Measurements from ENCODE around the gene CASD1. TPM values are rescaled to one million over a fixed set of nuclear protein-coding genes. Genes with fewer than 3 reads are reported as not detected.

The CASD1 gene
- total RNA-seq, 2 donors from 2014 or later, result 40.4 to 68.8 TPM

- Mint-ChIP-seq H3K4me3 (peak overlapping the region; percentile 72), H3K36me3 (ENCODE audit: low read depth) (peaks cover 2% of the 10 kb centered on the region)
Measured at GRCh38 chr7:94513565-94513860, 3.9 kb downstream of the CASD1 start.

GRCh38 chr7:94514140-94514889 is 4.7 kb downstream of the CASD1 start:
- peak overlapping the region; percentile 39 for H3K4me3 Mint-ChIP-seq
- H3K36me3 ChIP-seq (ENCODE audit: control insufficient read depth, insufficient read depth, low read length), result no peaks in the 10 kb centered on the region
- H3K4me1 Mint-ChIP-seq, result peaks cover 59% of the 10 kb centered on the region

More at GRCh38 chr7:94513565-94513860, 3.9 kb downstream of the CASD1 start:
- DNase-seq, result no peak
- no peaks in the 10 kb centered on the region for H3K27me3 Mint-ChIP-seq (ENCODE audit: insufficient read depth)
- no peaks in the 10 kb centered on the region for H3K9me3 Mint-ChIP-seq
- H3K4me3 ChIP-seq (ENCODE audit: low read length), result peak overlapping the region; percentile 95
- H3K27ac ChIP-seq (ENCODE audit: low read depth, low read length), result no peak overlapping the region
- H3K27me3 ChIP-seq (ENCODE audit: control insufficient read depth, insufficient read depth, low read length, poor library complexity, severe bottlenecking), result no peaks in the 10 kb centered on the region
- peaks cover 9% of the 10 kb centered on the region for H3K4me1 ChIP-seq (ENCODE audit: control insufficient read depth, insufficient read depth, low read length)
- peaks cover 56% of the 10 kb centered on the region for H3K4me1 Mint-ChIP-seq
- H3K9me3 ChIP-seq (ENCODE audit: control insufficient read depth, low read length), result no peaks in the 10 kb centered on the region
- H3K36me3 ChIP-seq (ENCODE audit: control insufficient read depth, insufficient read depth, low read length), result no peaks in the 10 kb centered on the region
- H3K27ac Mint-ChIP-seq, result no peak overlapping the region
- H3K9ac ChIP-seq (ENCODE audit: extremely low read depth, low read length, poor library complexity, severe bottlenecking), result no peak overlapping the region
- no peak for TF ChIP-seq CTCF (conservative IDR thresholded peaks at IDR 0.05)

GRCh38 chr7:94514917-94515316 is 5.3 kb downstream of the CASD1 start:
- no peaks in the 10 kb centered on the region for H3K9me3 Mint-ChIP-seq
- H3K27ac ChIP-seq (ENCODE audit: low read depth, low read length), result no peak overlapping the region
- peaks cover 9% of the 10 kb centered on the region for H3K4me1 ChIP-seq (ENCODE audit: control insufficient read depth, insufficient read depth, low read length)
- peaks cover 3% of the 10 kb centered on the region for H3K36me3 ChIP-seq (ENCODE audit: control insufficient read depth, insufficient read depth, low read length)
- peaks cover 59% of the 10 kb centered on the region for H3K4me1 Mint-ChIP-seq
- H3K4me3 ChIP-seq (ENCODE audit: low read length), result peak overlapping the region; percentile 61
- H3K9ac ChIP-seq (ENCODE audit: extremely low read depth, low read length, poor library complexity, severe bottlenecking), result no peak overlapping the region
- peak overlapping the region; percentile 69 for H3K27ac Mint-ChIP-seq
- H3K27me3 ChIP-seq (ENCODE audit: control insufficient read depth, insufficient read depth, low read length, poor library complexity, severe bottlenecking), result no peaks in the 10 kb centered on the region
- TF ChIP-seq CTCF (conservative IDR thresholded peaks at IDR 0.05), result no peak
- peak overlapping the region; percentile 39 for H3K4me3 Mint-ChIP-seq
- H3K9me3 ChIP-seq (ENCODE audit: control insufficient read depth, low read length), result no peaks in the 10 kb centered on the region
- no peaks in the 10 kb centered on the region for H3K27me3 Mint-ChIP-seq (ENCODE audit: insufficient read depth)
- DNase-seq, result no peak
- H3K36me3 Mint-ChIP-seq (ENCODE audit: low read depth), result peaks cover 9% of the 10 kb centered on the region

More at GRCh38 chr7:94514140-94514889, 4.7 kb downstream of the CASD1 start:
- no peak for DNase-seq
- Mint-ChIP-seq H3K36me3 (ENCODE audit: low read depth) (peaks cover 5% of the 10 kb centered on the region), H3K9me3 (no peaks in the 10 kb centered on the region), H3K27ac (peak overlapping the region; percentile 61), H3K27me3 (ENCODE audit: insufficient read depth) (no peaks in the 10 kb centered on the region)
- Histone ChIP-seq H3K4me3 (ENCODE audit: low read length) (peak overlapping the region; percentile 47), H3K9ac (ENCODE audit: extremely low read depth, low read length, poor library complexity, severe bottlenecking) (no peak overlapping the region), H3K27me3 (ENCODE audit: control insufficient read depth, insufficient read depth, low read length, poor library complexity, severe bottlenecking) (no peaks in the 10 kb centered on the region), H3K9me3 (ENCODE audit: control insufficient read depth, low read length) (no peaks in the 10 kb centered on the region), H3K27ac (ENCODE audit: low read depth, low read length) (no peak overlapping the region), H3K4me1 (ENCODE audit: control insufficient read depth, insufficient read depth, low read length) (peaks cover 9% of the 10 kb centered on the region)
- no peak for TF ChIP-seq CTCF (conservative IDR thresholded peaks at IDR 0.05)
- WGBS, 2 experiments (ENCODE audit: insufficient coverage in 1 of 2, insufficient read length in 1 of 2), result 67 to 72% methylated on average over 1 to 3 of the region's 4 CpGs
